Neural progenitor cell (in vitro differentiated cells): ENCODE measurements around the gene PRKAR2A.

Experiments used
- EZH2 ChIP-seq: fragments of 200-600 bp; sonication (generic); IDR thresholded peaks from 2 replicates; pipeline ENCODE4 v1.6.1; 2017; ENCODE audit warnings: antibody characterized with exemption, mild to moderate bottlenecking, moderate library complexity
- EZH2phosphoT487 ChIP-seq: fragments of 200-600 bp; sonication (generic); IDR thresholded peaks from 2 replicates; pipeline ENCODE4 v1.6.1; 2017; ENCODE audit warnings: antibody characterized with exemption
- TF ChIP-seq, protein P1 (sequence below): fragments of 200-600 bp; sonication (generic); IDR thresholded peaks from 2 replicates; pipeline ENCODE4 v1.5.1; 2017; ENCODE audit warnings: antibody characterized with exemption, mild to moderate bottlenecking

DNA sequence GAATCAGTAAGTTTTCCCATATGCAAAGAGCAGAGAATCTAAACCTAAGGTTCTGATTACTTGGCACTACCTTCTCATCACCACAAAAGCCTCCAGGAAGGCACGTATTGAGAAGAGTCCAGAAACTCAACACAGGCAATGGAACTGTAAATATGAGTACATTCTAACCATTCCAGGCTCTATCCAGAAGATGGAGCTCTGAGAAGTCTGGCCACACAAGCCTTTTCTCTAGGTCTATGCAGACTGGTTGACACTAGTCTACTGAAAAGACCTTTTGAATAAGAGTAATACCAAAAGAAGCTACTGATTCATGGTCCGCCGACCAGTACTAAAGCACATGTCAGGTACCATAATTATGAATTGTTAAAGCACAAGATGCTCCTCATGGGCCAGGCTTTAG, 149.7 kb downstream of the PRKAR2A start:
- TF ChIP-seq, protein P1, sequence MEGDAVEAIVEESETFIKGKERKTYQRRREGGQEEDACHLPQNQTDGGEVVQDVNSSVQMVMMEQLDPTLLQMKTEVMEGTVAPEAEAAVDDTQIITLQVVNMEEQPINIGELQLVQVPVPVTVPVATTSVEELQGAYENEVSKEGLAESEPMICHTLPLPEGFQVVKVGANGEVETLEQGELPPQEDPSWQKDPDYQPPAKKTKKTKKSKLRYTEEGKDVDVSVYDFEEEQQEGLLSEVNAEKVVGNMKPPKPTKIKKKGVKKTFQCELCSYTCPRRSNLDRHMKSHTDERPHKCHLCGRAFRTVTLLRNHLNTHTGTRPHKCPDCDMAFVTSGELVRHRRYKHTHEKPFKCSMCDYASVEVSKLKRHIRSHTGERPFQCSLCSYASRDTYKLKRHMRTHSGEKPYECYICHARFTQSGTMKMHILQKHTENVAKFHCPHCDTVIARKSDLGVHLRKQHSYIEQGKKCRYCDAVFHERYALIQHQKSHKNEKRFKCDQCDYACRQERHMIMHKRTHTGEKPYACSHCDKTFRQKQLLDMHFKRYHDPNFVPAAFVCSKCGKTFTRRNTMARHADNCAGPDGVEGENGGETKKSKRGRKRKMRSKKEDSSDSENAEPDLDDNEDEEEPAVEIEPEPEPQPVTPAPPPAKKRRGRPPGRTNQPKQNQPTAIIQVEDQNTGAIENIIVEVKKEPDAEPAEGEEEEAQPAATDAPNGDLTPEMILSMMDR = no peak
- TF ChIP-seq EZH2 (no peak), EZH2phosphoT487 (no peak)
